ENCODE data around the gene IMPDH2.
A peak's percentile ranks its signal among the peaks of the same experiment; 100 is the strongest.

DNA sequence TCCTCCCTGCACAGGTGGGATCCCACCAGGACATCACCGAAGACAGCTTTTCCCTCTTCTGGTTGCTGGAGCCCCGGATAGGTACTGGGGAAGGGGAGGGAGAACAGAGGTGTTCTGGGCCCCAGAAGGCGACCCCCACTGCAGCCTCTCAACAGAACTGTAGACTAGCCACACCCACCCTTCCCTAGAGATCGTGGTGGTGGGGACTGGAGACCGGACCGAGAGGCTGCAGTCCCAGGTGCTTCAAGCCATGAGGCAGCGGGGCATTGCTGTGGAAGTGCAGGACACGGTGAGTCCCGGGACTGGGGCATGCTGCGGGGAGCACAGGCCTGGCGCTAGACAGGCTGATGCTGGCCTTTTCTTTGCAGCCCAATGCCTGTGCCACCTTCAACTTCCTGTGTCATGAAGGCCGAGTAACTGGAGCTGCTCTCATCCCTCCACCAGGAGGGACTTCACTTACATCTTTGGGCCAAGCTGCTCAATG, 6.5 kb downstream of the IMPDH2 start:
- TF ChIP-seq, protein P1, sequence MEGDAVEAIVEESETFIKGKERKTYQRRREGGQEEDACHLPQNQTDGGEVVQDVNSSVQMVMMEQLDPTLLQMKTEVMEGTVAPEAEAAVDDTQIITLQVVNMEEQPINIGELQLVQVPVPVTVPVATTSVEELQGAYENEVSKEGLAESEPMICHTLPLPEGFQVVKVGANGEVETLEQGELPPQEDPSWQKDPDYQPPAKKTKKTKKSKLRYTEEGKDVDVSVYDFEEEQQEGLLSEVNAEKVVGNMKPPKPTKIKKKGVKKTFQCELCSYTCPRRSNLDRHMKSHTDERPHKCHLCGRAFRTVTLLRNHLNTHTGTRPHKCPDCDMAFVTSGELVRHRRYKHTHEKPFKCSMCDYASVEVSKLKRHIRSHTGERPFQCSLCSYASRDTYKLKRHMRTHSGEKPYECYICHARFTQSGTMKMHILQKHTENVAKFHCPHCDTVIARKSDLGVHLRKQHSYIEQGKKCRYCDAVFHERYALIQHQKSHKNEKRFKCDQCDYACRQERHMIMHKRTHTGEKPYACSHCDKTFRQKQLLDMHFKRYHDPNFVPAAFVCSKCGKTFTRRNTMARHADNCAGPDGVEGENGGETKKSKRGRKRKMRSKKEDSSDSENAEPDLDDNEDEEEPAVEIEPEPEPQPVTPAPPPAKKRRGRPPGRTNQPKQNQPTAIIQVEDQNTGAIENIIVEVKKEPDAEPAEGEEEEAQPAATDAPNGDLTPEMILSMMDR (conservative IDR thresholded peaks at IDR 0.05; ENCODE audit: low read depth in 2 of 2): no peak
- TF ChIP-seq POLR2AphosphoS5 (IDR thresholded peaks at IDR 0.05; ENCODE audit: low read depth) (0 out of 2 replicates have a peak, but pooled peaks have one; percentile 15), CREB1 (CRISPR knock-in tag; IDR thresholded peaks at IDR 0.05; ENCODE audit: low read depth) (no peak), NANOG (IDR thresholded peaks at IDR 0.05; ENCODE audit: borderline replicate concordance) (no peak), EZH2 (IDR thresholded peaks at IDR 0.05; ENCODE audit: low read depth, unreplicated experiment) (no peak), EZH2phosphoT487 (IDR thresholded peaks at IDR 0.05; ENCODE audit: unreplicated experiment) (no peak), JUNB (IDR thresholded peaks at IDR 0.05; ENCODE audit: unreplicated experiment) (no peak), ZNF331 (CRISPR knock-in tag; IDR thresholded peaks at IDR 0.05; ENCODE audit: low read depth) (no peak), STAT1 (IDR thresholded peaks at IDR 0.05; ENCODE audit: unreplicated experiment) (no peak), ZNF114 (CRISPR knock-in tag; IDR thresholded peaks at IDR 0.05) (no peak)
- TF ChIP-seq, protein P2, sequence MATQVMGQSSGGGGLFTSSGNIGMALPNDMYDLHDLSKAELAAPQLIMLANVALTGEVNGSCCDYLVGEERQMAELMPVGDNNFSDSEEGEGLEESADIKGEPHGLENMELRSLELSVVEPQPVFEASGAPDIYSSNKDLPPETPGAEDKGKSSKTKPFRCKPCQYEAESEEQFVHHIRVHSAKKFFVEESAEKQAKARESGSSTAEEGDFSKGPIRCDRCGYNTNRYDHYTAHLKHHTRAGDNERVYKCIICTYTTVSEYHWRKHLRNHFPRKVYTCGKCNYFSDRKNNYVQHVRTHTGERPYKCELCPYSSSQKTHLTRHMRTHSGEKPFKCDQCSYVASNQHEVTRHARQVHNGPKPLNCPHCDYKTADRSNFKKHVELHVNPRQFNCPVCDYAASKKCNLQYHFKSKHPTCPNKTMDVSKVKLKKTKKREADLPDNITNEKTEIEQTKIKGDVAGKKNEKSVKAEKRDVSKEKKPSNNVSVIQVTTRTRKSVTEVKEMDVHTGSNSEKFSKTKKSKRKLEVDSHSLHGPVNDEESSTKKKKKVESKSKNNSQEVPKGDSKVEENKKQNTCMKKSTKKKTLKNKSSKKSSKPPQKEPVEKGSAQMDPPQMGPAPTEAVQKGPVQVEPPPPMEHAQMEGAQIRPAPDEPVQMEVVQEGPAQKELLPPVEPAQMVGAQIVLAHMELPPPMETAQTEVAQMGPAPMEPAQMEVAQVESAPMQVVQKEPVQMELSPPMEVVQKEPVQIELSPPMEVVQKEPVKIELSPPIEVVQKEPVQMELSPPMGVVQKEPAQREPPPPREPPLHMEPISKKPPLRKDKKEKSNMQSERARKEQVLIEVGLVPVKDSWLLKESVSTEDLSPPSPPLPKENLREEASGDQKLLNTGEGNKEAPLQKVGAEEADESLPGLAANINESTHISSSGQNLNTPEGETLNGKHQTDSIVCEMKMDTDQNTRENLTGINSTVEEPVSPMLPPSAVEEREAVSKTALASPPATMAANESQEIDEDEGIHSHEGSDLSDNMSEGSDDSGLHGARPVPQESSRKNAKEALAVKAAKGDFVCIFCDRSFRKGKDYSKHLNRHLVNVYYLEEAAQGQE (IDR thresholded peaks at IDR 0.05; ENCODE audit: unreplicated experiment): no peak
- TF ChIP-seq, protein P3, sequence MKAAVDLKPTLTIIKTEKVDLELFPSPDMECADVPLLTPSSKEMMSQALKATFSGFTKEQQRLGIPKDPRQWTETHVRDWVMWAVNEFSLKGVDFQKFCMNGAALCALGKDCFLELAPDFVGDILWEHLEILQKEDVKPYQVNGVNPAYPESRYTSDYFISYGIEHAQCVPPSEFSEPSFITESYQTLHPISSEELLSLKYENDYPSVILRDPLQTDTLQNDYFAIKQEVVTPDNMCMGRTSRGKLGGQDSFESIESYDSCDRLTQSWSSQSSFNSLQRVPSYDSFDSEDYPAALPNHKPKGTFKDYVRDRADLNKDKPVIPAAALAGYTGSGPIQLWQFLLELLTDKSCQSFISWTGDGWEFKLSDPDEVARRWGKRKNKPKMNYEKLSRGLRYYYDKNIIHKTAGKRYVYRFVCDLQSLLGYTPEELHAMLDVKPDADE (IDR thresholded peaks at IDR 0.05): no peak
- TF ChIP-seq, protein P4, sequence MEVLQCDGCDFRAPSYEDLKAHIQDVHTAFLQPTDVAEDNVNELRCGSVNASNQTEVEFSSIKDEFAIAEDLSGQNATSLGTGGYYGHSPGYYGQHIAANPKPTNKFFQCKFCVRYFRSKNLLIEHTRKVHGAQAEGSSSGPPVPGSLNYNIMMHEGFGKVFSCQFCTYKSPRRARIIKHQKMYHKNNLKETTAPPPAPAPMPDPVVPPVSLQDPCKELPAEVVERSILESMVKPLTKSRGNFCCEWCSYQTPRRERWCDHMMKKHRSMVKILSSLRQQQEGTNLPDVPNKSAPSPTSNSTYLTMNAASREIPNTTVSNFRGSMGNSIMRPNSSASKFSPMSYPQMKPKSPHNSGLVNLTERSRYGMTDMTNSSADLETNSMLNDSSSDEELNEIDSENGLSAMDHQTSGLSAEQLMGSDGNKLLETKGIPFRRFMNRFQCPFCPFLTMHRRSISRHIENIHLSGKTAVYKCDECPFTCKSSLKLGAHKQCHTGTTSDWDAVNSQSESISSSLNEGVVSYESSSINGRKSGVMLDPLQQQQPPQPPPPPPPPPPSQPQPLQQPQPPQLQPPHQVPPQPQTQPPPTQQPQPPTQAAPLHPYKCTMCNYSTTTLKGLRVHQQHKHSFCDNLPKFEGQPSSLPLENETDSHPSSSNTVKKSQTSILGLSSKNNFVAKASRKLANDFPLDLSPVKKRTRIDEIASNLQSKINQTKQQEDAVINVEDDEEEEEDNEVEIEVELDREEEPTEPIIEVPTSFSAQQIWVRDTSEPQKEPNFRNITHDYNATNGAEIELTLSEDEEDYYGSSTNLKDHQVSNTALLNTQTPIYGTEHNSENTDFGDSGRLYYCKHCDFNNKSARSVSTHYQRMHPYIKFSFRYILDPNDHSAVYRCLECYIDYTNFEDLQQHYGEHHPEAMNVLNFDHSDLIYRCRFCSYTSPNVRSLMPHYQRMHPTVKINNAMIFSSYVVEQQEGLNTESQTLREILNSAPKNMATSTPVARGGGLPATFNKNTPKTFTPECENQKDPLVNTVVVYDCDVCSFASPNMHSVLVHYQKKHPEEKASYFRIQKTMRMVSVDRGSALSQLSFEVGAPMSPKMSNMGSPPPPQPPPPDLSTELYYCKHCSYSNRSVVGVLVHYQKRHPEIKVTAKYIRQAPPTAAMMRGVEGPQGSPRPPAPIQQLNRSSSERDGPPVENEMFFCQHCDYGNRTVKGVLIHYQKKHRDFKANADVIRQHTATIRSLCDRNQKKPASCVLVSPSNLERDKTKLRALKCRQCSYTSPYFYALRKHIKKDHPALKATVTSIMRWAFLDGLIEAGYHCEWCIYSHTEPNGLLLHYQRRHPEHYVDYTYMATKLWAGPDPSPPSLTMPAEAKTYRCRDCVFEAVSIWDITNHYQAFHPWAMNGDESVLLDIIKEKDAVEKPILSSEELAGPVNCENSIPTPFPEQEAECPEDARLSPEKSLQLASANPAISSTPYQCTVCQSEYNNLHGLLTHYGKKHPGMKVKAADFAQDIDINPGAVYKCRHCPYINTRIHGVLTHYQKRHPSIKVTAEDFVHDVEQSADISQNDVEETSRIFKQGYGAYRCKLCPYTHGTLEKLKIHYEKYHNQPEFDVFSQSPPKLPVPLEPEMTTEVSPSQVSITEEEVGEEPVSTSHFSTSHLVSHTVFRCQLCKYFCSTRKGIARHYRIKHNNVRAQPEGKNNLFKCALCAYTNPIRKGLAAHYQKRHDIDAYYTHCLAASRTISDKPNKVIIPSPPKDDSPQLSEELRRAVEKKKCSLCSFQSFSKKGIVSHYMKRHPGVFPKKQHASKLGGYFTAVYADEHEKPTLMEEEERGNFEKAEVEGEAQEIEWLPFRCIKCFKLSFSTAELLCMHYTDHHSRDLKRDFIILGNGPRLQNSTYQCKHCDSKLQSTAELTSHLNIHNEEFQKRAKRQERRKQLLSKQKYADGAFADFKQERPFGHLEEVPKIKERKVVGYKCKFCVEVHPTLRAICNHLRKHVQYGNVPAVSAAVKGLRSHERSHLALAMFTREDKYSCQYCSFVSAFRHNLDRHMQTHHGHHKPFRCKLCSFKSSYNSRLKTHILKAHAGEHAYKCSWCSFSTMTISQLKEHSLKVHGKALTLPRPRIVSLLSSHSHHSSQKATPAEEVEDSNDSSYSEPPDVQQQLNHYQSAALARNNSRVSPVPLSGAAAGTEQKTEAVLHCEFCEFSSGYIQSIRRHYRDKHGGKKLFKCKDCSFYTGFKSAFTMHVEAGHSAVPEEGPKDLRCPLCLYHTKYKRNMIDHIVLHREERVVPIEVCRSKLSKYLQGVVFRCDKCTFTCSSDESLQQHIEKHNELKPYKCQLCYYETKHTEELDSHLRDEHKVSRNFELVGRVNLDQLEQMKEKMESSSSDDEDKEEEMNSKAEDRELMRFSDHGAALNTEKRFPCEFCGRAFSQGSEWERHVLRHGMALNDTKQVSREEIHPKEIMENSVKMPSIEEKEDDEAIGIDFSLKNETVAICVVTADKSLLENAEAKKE (CRISPR knock-in tag; IDR thresholded peaks at IDR 0.05): no peak
